Measurements from ENCODE around the gene PRM3.

Gene PRM3

GRCh38 chr16:11272921-11273720 is at the start of gene PRM3:
TSS of gene PRM3 (minus strand) at chr16:11273629. CDS start at chr16:11273595, 34 bp downstream.
- DNase-seq, result no peak

GRCh38 chr16:11322823-11323222 is 49.4 kb upstream of the PRM3 start:
- DNase-seq, result no peak

GRCh38 chr16:11321662-11322061 is 48.2 kb upstream of the PRM3 start:
- no peak for DNase-seq

GRCh38 chr16:11320170-11320569 is 46.7 kb upstream of the PRM3 start:
- no peak for DNase-seq

- no peak for DNase-seq
Observed at GRCh38 chr16:11319529-11320146, 46.2 kb upstream of the PRM3 start.

GRCh38 chr16:11318817-11319216 is 45.4 kb upstream of the PRM3 start:
- no peak for DNase-seq

GRCh38 chr16:11316331-11317015 is 43.0 kb upstream of the PRM3 start:
- DNase-seq, result no peak

GRCh38 chr16:11315510-11315909 is 42.1 kb upstream of the PRM3 start:
- DNase-seq, result no peak

- DNase-seq, result no peak
Observed at GRCh38 chr16:11314309-11314894, 41.0 kb upstream of the PRM3 start.

- DNase-seq, result no peak
Observed at GRCh38 chr16:11313493-11314308, 40.3 kb upstream of the PRM3 start.

- no peak for DNase-seq
Observed at GRCh38 chr16:11312718-11313492, 39.5 kb upstream of the PRM3 start.

GRCh38 chr16:11310997-11311561 is 37.6 kb upstream of the PRM3 start:
- no peak for DNase-seq

GRCh38 chr16:11310634-11310977 is 37.2 kb upstream of the PRM3 start:
- DNase-seq, result no peak

- no peak for DNase-seq
Observed at GRCh38 chr16:11309895-11310633, 36.6 kb upstream of the PRM3 start.

- DNase-seq, result no peak
Observed at GRCh38 chr16:11308493-11309283, 35.3 kb upstream of the PRM3 start.

GRCh38 chr16:11307639-11308492 is 34.4 kb upstream of the PRM3 start:
- no peak for DNase-seq

- DNase-seq, result no peak
Observed at GRCh38 chr16:11306997-11307638, 33.7 kb upstream of the PRM3 start.

GRCh38 chr16:11306381-11306780 is 33.0 kb upstream of the PRM3 start:
- no peak for DNase-seq

All from NCI-H2107 (cell line).